ENCODE measurements around the gene EED.

Gene EED

DNA sequence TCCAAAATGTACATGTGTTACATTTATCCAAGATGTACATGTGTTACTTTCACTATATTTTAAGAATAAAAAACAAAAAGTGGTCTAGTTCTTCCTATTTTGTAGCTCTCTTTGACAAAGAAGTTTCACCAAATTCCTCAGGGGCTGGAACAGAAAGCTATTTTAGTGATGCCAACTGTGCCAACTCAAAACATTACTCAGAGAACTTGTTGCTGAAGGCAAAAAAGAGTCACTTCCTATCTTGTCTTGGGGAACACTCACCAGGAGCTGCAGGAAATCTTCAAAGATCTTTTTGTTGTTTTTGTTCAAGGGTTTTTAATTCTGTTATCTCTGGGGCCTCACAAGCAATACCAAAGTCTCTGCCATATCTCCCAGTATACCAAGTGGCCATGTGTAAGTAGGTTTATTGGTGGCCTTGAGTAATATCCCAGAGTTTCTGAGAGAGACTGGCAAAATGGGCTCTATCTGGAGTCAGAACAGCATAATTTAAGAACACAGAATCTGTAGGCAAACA lies 13.6 kb upstream of the EED start:
- H3K9me2 ChIP-seq (ENCODE audit: low read depth, low read length) = no peaks in the 10 kb centered on the region
- no peaks in the 10 kb centered on the region for H4K20me1 ChIP-seq (ENCODE audit: insufficient read depth, low read length)
- no peak overlapping the region for H3K4me3 ChIP-seq (ENCODE audit: low read depth, low read length, poor library complexity, severe bottlenecking)
- H3K36me3 ChIP-seq (ENCODE audit: insufficient read depth, low read length) = no peaks in the 10 kb centered on the region
- H3F3A ChIP-seq (ENCODE audit: insufficient read depth, low read length) = no peaks in the 10 kb centered on the region
- no peak overlapping the region for H3K9ac ChIP-seq (ENCODE audit: low read length)
- H3K27ac ChIP-seq (ENCODE audit: low read depth, low read length, poor library complexity, severe bottlenecking) = no peak overlapping the region
- H3K27me3 ChIP-seq (ENCODE audit: insufficient read depth, low read length) = no peaks in the 10 kb centered on the region
- no peak for TF ChIP-seq CTCF (IDR thresholded peaks at IDR 0.05; ENCODE audit: low read length)
- no peak for TF ChIP-seq EZH2 (IDR thresholded peaks at IDR 0.05; ENCODE audit: borderline replicate concordance, low read length)
- H3K79me2 ChIP-seq (ENCODE audit: insufficient read depth, low read length) = no peaks in the 10 kb centered on the region
- H3K9me3 ChIP-seq (ENCODE audit: low read length) = no peaks in the 10 kb centered on the region
- H3K4me2 ChIP-seq (ENCODE audit: low read length) = no peak overlapping the region
- no peaks in the 10 kb centered on the region for H3K4me1 ChIP-seq (ENCODE audit: insufficient read depth, low read length, severe bottlenecking)
- no peak overlapping the region for H2AFZ ChIP-seq (ENCODE audit: low read length)

GRCh38 chr11:86232556-86232955 lies 12.0 kb upstream of the EED start:
- no peak for TF ChIP-seq EZH2 (IDR thresholded peaks at IDR 0.05; ENCODE audit: borderline replicate concordance, low read length)
- no peak for TF ChIP-seq CTCF (IDR thresholded peaks at IDR 0.05; ENCODE audit: low read length)
- Histone ChIP-seq H3K9ac (ENCODE audit: low read length) (no peak overlapping the region), H3K9me3 (ENCODE audit: low read length) (no peaks in the 10 kb centered on the region), H3K79me2 (ENCODE audit: insufficient read depth, low read length) (no peaks in the 10 kb centered on the region), H3K4me2 (ENCODE audit: low read length) (no peak overlapping the region), H3K9me2 (ENCODE audit: low read depth, low read length) (no peaks in the 10 kb centered on the region), H3K4me1 (ENCODE audit: insufficient read depth, low read length, severe bottlenecking) (no peaks in the 10 kb centered on the region), H4K20me1 (ENCODE audit: insufficient read depth, low read length) (no peaks in the 10 kb centered on the region), H3K27ac (ENCODE audit: low read depth, low read length, poor library complexity, severe bottlenecking) (no peak overlapping the region), H3K4me3 (ENCODE audit: low read depth, low read length, poor library complexity, severe bottlenecking) (no peak overlapping the region), H3K27me3 (ENCODE audit: insufficient read depth, low read length) (no peaks in the 10 kb centered on the region), H2AFZ (ENCODE audit: low read length) (no peak overlapping the region), H3K36me3 (ENCODE audit: insufficient read depth, low read length) (no peaks in the 10 kb centered on the region), H3F3A (ENCODE audit: insufficient read depth, low read length) (no peaks in the 10 kb centered on the region)

DNA sequence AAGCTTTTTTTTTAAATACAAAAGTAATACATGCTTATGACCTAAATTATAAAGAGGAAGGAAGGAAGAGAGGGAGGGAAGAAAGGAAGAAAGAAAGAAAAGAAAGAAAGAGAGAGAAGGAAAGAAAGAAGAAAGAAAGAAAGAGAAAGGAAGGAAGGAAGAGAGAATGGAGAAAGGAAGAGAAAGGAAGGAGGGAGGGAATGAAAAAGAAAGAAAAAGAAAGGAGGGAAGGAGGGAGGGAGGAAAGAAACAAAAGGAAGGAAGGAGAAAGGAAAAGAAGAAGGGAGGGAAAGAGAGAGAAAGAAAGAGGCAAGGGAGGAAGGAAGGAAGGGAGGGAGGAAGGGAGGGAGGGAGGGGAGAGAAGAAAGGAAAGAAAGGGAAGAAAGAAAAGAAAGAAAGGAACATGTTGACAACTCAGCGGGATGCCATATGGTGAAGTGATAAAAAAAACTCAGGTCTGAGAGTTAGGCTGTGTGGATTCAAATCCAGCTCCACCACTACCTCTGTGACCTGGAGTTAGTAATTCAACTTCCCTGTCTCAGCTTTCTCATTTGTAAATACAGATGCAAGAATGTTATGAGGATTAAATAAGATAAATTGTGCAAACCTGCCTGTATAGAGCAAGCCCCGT lies 9.6 kb upstream of the EED start:
- Histone ChIP-seq H2AFZ (ENCODE audit: low read length) (no peak overlapping the region), H3K4me2 (ENCODE audit: low read length) (no peak overlapping the region), H3F3A (ENCODE audit: insufficient read depth, low read length) (no peaks in the 10 kb centered on the region), H3K36me3 (ENCODE audit: insufficient read depth, low read length) (no peaks in the 10 kb centered on the region), H3K9me3 (ENCODE audit: low read length) (no peaks in the 10 kb centered on the region), H3K27ac (ENCODE audit: low read depth, low read length, poor library complexity, severe bottlenecking) (no peak overlapping the region), H3K27me3 (ENCODE audit: insufficient read depth, low read length) (no peaks in the 10 kb centered on the region), H3K9ac (ENCODE audit: low read length) (no peak overlapping the region), H3K79me2 (ENCODE audit: insufficient read depth, low read length) (no peaks in the 10 kb centered on the region), H3K4me3 (ENCODE audit: low read depth, low read length, poor library complexity, severe bottlenecking) (no peak overlapping the region), H4K20me1 (ENCODE audit: insufficient read depth, low read length) (no peaks in the 10 kb centered on the region), H3K4me1 (ENCODE audit: insufficient read depth, low read length, severe bottlenecking) (no peaks in the 10 kb centered on the region), H3K9me2 (ENCODE audit: low read depth, low read length) (no peaks in the 10 kb centered on the region)
- no peak for TF ChIP-seq CTCF (IDR thresholded peaks at IDR 0.05; ENCODE audit: low read length)
- no peak for TF ChIP-seq EZH2 (IDR thresholded peaks at IDR 0.05; ENCODE audit: borderline replicate concordance, low read length)

Data from OCI-LY1 (cell line).